Measurements from ENCODE around the gene CFAP161.

CFAP161 gene

DNA sequence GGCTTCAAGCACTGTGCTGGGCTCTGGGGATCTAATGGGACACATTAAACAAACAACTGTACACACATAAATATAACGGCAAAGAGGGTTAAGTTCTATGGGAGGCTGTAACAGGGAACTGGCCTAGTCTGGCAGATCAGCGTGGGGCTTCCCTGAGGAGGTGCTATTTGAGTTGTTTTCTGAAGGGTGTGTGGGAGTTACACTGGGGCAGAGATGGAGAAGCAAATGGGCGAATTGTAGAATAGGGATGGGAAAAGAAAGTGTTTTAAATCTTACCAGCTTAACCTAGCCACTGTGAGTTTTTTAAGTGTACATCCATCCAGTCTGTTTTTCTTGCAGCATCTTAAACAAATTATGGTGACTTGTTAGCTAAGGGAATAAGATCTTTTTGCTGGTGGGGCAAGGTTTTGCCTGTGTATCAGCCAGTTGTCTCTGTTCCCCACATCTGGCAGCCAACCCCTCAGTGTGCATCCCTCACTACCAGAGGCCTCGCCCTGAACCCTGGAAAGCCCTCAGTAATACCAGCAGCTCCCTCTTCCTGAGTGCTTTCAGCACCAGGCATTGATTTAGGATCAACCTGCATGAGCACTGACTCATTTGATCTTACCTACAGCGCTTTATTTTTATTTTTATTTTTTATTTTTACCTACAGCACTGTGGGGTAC lies 51.7 kb downstream of the CFAP161 start:
- no peak for DNase-seq

DNA sequence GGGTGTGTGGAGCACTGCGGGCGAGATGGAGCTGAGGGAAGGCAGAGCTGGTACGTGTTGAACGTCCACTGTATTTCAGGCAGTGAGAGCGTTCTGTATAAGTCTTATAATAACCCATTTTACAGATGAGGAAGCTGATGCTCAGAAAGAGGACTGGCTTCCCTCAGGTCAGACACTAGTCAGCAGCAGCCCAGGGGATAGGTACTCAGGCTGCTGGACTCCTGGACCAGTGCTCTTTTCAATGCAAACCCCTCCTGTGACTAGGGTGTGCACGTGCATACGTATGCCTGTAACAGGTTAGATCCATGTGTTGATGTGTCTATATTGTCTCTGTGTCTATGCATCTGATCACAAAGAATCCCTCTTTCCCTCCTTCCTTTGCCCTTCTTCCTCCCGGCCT lies 54.3 kb downstream of the CFAP161 start:
- DNase-seq = no peak

DNA sequence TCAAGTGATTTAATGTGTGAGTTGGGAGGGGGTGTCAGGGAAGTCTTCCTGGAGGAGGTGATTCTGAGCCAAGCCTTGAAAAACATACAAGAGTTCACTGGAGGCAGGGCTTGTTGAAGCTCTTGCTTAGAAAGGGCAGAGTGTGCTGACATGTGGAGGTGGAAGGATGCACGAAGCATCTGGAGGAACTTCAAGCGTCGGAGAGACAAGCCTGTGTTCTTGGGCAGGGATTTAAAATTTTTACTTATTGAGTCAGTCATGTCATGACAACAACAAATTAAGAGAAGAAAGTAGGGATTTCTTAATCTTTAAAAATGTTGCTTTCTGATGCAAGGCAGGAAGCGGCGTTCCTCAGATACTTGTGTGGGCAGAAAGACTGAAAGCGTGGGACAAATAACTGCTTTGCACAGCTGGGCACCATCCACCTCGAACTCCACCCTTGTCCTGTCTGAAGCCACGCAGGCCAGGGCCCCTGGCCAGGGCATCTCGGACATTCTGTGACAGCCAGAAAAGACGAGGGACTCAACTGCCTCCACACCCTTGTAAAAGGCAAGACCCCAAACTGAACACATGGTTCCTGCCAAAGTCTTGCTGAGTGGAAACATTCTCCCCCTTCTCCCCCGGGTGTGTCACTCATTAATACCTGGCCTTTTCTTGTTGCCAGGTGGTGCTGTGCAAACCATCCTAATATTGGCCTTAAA lies 55.7 kb downstream of the CFAP161 start:
- no peak for DNase-seq

DNA sequence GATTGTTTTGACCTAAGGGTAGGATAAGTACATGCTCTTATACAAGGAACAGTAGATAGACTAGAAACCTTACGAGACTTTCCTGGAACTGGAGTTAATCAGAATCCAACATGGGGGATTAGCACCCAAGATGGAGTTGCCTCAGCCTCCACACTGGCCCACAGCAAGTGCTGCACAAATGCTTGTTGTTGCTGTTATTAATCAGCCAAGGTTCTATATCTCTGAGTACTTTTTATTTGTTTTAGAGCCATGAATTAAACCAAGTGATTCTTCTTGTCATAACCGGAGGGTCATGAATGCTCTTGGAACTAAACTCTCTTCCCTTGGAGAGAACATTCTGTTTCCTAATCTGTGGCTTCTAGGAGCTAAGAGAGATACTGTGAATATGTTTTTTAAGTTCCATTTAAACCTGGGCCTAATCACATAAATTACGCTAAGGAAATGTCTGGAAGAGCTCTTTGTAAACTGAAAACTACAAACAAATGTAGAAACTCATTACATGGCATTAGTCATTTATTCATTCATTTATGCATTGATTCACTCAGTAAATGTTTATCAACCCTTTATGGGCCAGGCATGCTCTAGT lies 56.9 kb downstream of the CFAP161 start:
- DNase-seq = no peak

DNA sequence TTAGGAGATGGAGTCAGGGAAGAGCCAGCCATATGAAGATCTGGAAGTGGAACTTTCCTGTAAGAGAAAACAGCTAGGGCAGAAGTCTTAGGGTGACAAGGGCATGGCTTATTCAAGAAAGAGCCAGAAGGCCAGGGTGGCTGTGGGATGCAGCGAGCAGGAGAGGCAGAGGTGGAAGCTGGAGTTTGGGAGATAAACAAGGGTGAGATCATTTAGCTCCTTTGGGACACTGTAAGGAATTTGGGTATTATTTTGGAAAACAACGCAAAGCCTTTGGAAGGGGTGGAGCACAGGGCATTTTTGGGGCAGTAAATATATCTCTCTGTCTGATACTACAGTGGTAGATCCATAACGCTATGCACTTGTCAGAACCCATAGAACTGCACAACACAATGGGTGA lies 57.6 kb downstream of the CFAP161 start:
- DNase-seq = no peak

DNA sequence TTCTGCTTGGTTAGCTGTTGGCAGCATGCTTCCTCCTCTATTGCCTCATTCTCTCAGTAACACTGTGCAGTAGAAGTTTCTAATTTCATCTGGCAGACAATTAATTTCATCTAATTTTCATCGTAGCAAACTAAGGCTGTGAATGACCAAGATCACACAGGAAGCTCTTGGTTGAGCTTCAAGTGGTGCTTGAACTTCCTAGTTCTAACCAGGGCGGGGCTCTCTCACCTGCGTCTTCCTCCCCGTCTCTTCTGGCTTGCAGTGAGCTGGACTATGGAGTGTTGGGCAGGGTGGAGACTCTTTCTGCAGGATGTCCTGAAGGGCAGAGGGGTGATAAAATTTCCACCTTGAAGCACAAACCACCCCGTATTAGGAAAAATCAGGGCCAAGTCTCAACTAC lies 60.7 kb downstream of the CFAP161 start:
- no peak for DNase-seq

DNA sequence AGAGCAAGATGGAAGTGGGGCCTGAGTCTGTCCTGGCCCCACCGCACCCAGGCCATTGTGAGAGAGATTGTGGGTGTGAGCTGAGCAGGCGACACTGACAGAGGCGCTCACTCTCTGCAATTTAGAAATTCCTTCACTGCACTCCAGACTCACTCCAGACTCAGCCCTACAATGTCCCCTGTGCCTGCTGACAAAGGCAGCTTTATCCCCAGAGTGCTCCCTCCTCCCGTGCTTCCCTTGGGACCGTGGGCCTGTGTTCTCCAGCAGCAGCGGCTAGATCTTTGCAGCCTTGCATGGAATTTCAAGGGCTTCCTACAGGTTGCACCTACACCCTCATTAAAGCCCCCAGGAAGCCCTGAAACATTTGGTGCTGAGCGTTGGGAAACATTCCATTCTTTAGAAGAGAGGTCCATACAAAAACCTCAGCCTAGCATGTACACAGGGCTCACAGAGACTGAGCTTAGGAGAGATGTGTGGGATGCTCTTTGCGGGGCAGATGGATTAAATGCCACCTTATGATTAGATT lies 61.3 kb downstream of the CFAP161 start:
- no peak for DNase-seq

DNA sequence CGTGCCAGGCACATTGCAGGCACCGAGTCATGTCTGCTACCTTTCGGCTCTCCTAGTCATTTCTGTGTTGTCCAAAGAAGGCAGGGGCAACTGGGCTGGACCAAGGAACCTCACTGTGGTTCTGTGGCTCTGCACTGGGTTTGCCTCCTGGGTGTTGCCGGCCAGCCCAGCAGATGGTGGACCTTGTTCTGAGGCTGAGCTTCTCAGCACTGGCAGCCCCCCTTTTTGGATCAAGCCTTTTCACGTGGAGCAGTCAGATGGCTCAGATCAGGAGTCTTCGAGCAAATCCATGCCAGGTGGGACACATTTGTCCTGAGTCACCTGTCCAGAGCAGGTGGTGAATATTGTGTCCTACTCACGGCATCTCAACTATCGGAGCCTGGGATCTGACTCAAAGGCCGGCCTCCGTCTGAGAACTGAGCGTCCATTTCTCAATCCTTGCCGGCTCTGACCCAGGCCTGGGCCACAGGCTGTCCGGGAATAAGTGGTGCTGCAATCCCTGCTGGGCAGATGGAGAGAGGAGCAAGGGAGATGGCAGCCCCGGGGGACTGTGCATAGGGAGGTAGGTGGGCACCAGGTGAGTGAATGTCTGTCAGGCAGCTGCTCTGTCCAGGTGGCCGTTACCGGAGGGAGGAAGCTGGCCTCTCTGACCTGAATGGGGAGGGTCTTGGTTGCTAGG lies 62.6 kb downstream of the CFAP161 start, which contains the start of gene IL16:
Gene IL16 (plus strand): TSS at position 304 of the 679 bp plus-strand sequence. CDS start 28,521 bp downstream, outside the sequence.
- DNase-seq = no peak

DNA sequence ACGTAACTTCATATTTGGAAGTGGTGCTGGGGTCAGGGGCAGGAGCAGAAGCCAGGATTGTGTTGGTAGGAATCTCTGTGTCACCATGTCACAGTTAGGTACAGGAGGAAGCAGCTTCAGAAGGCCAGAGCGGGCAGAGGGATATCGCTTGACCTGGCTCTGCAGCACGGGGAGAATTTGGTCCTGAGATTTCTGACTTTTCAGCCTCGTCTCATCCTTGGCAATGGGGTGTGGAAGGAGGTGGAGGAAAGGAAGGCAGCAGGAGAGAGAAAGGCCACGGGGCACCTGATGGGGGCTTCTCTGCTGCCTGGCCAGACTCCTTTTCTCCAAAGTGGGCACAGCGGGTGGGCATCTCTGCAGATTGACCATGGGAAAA lies 63.2 kb downstream of the CFAP161 start:
- no peak for DNase-seq

DNA sequence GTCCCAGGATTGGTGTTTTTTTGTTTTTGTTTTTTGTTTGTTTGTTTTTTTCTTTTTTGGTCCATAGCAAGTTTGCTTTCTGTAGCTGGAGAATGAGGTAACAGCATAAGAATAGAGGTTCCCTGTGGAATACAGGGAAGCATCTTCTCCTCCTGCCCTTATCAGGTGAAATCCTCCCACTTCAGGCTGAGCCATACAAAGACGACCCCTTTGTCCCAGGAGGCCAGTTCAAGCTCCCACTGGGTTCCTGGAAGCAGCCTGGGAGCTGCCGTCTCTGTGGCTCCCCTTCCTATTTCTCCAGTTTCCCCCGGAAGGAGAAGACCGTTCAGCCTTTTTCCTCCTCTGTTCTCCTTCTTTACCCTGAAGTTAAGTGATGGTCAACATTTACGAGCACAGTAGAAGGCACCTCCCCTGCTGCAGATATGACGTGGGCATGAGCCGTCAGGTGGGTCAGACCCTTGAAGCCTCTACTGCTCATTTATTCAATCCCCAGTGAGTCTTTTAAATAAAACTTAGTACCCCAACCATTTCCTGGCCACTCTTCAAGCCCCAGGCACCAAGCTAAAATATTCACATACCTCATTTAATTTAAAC lies 63.7 kb downstream of the CFAP161 start:
- DNase-seq = no peak
